ENCODE data around the gene PDE8B. TPM values are rescaled to one million over a fixed set of nuclear protein-coding genes. Genes with fewer than 3 reads are reported as not detected.

Gene PDE8B
- polyA plus RNA-seq, 1 of the 3 experiments (the other 2 are of a cell fraction): not detected

DNA sequence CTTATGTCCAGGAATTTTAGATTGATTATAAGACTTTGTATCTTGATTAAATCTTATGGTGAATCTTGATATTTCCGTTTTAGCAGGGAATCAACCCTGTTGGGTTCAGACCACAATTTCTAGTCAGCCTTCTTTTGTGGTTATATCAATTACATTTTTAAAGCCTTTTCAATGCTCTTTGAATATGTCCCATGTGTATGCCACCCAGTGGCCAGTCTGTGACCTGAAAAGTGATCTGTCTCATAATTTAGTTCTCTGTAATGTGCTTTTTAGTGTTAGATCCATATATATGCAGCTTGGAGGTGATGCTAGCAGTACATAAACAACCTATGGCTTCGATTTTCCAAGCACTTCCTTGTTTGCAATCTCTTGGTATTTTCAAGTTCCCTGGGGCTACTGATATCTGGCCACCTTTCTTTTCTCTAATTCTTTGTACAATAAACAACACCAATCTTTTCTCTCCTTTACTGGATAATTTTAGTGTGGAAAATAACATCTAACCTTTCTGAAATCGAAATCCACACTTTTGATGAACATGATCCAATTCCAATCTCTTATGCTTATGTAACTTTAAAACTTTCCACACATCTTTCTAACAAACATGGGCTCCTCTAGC is 28.8 kb downstream of the PDE8B start:
- no peak overlapping the region for H3K27ac ChIP-seq (ENCODE audit: low read depth in 2 of 2, low read length in 1 of 2)
- H3K4me1 ChIP-seq (ENCODE audit: control insufficient read depth in 1 of 2, insufficient read depth in 2 of 2, low read depth in 1 of 2, low read length in 1 of 2): no peaks in the 10 kb centered on the region
- H3K9ac ChIP-seq: no peak overlapping the region
- no peak overlapping the region for H3K4me3 ChIP-seq (ENCODE audit: low read depth in 2 of 2, low read length in 1 of 2)
- TF ChIP-seq NFIC (IDR thresholded peaks at IDR 0.05; ENCODE audit: borderline replicate concordance) (no peak), RAD21 (IDR thresholded peaks at IDR 0.05; ENCODE audit: low read length) (peak; percentile 41), SMC3 (IDR thresholded peaks at IDR 0.05; ENCODE audit: low read depth, low read length) (no peak; the same call in 1 of the 2 replicates), JUND (IDR thresholded peaks at IDR 0.05) (no peak)
- TF ChIP-seq, protein P1, sequence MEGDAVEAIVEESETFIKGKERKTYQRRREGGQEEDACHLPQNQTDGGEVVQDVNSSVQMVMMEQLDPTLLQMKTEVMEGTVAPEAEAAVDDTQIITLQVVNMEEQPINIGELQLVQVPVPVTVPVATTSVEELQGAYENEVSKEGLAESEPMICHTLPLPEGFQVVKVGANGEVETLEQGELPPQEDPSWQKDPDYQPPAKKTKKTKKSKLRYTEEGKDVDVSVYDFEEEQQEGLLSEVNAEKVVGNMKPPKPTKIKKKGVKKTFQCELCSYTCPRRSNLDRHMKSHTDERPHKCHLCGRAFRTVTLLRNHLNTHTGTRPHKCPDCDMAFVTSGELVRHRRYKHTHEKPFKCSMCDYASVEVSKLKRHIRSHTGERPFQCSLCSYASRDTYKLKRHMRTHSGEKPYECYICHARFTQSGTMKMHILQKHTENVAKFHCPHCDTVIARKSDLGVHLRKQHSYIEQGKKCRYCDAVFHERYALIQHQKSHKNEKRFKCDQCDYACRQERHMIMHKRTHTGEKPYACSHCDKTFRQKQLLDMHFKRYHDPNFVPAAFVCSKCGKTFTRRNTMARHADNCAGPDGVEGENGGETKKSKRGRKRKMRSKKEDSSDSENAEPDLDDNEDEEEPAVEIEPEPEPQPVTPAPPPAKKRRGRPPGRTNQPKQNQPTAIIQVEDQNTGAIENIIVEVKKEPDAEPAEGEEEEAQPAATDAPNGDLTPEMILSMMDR (IDR thresholded peaks at IDR 0.05): peak; percentile 53
- H3K9me3 ChIP-seq: no peaks in the 10 kb centered on the region; the same call in 1 of the 2 replicates
- H4K20me1 ChIP-seq (ENCODE audit: insufficient read depth): no peaks in the 10 kb centered on the region
- WGBS (ENCODE audit: low lambda C conversion rate): 5% methylated on average over 3 of the region's 3 CpGs
- H3K4me2 ChIP-seq: no peak overlapping the region
- ChIA-PET CTCF (interaction anchor here (0.8 to 1.5 kb wide), 5 partner anchors 20 to 253 kb away, joined by 3 to 4 read pairs (median 3); partner anchors contain the start of gene WDR41), POLR2A (no interaction called here)
- no peaks in the 10 kb centered on the region for H3K9me2 ChIP-seq
- no peaks in the 10 kb centered on the region for H3K36me3 ChIP-seq (replicated peaks in 1 of 2; ENCODE audit: control insufficient read depth in 1 of 2, insufficient read depth in 2 of 2, low read length in 1 of 2)
- H2AFZ ChIP-seq (ENCODE audit: low read depth): no peak overlapping the region
- H3K79me2 ChIP-seq (ENCODE audit: insufficient read depth): no peaks in the 10 kb centered on the region
- H3K27me3 ChIP-seq (ENCODE audit: insufficient read depth): no peaks in the 10 kb centered on the region
- no peaks in the 10 kb centered on the region for H3F3A ChIP-seq (replicated peaks; ENCODE audit: insufficient read depth)
- peak; percentile 20 for DNase-seq

DNA sequence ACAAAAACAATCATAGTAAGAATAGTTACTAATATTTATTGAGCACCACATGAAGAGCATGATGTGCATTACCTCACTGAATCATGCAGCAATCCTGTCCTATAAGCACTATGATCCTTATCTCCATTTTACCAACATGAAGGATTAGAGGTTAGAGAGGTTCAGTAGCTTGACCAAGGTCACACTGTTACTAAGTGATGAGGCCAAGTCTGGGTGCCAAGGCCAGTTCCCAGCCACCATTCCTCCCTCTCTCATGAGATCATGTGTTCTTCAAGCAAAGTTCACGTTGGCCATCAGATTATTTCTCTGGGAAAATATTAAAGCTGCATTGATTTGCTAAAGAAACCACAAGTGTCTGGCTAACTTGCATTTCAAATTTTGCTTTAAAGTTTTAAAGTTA is 31.0 kb downstream of the PDE8B start:
- TF ChIP-seq EZH2phosphoT487 (IDR thresholded peaks at IDR 0.05; ENCODE audit: borderline replicate concordance, low read depth) (no peak), ELF1 (IDR thresholded peaks at IDR 0.05) (no peak), NFIC (IDR thresholded peaks at IDR 0.05; ENCODE audit: borderline replicate concordance) (no peak), FOXM1 (IDR thresholded peaks at IDR 0.05; ENCODE audit: low read depth) (no peak), TCF12 (IDR thresholded peaks at IDR 0.05) (no peak), SIN3A (IDR thresholded peaks at IDR 0.05; ENCODE audit: borderline replicate concordance, low read depth, low read length) (no peak), POLR2AphosphoS5 (IDR thresholded peaks at IDR 0.05; ENCODE audit: low read depth, low read length) (no peak), RCOR1 (IDR thresholded peaks at IDR 0.05; ENCODE audit: low read length) (no peak), EP300 (IDR thresholded peaks at IDR 0.05; ENCODE audit: borderline replicate concordance in 1 of 2, low read depth in 1 of 2, low read length in 1 of 2) (no peak), GATA2 (CRISPR knock-in tag; IDR thresholded peaks at IDR 0.05) (no peak), TAF1 (IDR thresholded peaks at IDR 0.05; ENCODE audit: borderline replicate concordance, low read depth, low read length) (no peak), NRF1 (IDR thresholded peaks at IDR 0.05; ENCODE audit: low read depth, low read length) (no peak), YY1 (IDR thresholded peaks at IDR 0.05; ENCODE audit: low read depth) (no peak), FOXJ3 (CRISPR knock-in tag; IDR thresholded peaks at IDR 0.05) (no peak), MEF2A (IDR thresholded peaks at IDR 0.05; ENCODE audit: borderline replicate concordance, low read depth) (no peak), JUND (IDR thresholded peaks at IDR 0.05) (no peak)
- TF ChIP-seq, protein P2, sequence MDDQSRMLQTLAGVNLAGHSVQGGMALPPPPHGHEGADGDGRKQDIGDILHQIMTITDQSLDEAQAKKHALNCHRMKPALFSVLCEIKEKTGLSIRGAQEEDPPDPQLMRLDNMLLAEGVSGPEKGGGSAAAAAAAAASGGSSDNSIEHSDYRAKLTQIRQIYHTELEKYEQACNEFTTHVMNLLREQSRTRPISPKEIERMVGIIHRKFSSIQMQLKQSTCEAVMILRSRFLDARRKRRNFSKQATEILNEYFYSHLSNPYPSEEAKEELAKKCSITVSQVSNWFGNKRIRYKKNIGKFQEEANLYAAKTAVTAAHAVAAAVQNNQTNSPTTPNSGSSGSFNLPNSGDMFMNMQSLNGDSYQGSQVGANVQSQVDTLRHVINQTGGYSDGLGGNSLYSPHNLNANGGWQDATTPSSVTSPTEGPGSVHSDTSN (IDR thresholded peaks at IDR 0.05): no peak
- TF ChIP-seq, protein P1 (IDR thresholded peaks at IDR 0.05): no peak
- TF ChIP-seq, protein P3, sequence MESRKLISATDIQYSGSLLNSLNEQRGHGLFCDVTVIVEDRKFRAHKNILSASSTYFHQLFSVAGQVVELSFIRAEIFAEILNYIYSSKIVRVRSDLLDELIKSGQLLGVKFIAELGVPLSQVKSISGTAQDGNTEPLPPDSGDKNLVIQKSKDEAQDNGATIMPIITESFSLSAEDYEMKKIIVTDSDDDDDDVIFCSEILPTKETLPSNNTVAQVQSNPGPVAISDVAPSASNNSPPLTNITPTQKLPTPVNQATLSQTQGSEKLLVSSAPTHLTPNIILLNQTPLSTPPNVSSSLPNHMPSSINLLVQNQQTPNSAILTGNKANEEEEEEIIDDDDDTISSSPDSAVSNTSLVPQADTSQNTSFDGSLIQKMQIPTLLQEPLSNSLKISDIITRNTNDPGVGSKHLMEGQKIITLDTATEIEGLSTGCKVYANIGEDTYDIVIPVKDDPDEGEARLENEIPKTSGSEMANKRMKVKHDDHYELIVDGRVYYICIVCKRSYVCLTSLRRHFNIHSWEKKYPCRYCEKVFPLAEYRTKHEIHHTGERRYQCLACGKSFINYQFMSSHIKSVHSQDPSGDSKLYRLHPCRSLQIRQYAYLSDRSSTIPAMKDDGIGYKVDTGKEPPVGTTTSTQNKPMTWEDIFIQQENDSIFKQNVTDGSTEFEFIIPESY (IDR thresholded peaks at IDR 0.05; ENCODE audit: borderline replicate concordance, low read depth): no peak
- Histone ChIP-seq H3K4me1 (ENCODE audit: control insufficient read depth in 1 of 2, insufficient read depth in 2 of 2, low read depth in 1 of 2, low read length in 1 of 2) (no peaks in the 10 kb centered on the region), H3K9ac (no peak overlapping the region), H3K9me2 (no peaks in the 10 kb centered on the region), H3K27me3 (ENCODE audit: insufficient read depth) (no peaks in the 10 kb centered on the region), H2AFZ (ENCODE audit: low read depth) (no peak overlapping the region), H3F3A (replicated peaks; ENCODE audit: insufficient read depth) (no peaks in the 10 kb centered on the region), H3K36me3 (replicated peaks in 1 of 2; ENCODE audit: control insufficient read depth in 1 of 2, insufficient read depth in 2 of 2, low read length in 1 of 2) (no peaks in the 10 kb centered on the region), H3K4me2 (no peak overlapping the region), H3K4me3 (ENCODE audit: low read depth in 2 of 2, low read length in 1 of 2) (no peak overlapping the region), H3K79me2 (ENCODE audit: insufficient read depth) (no peaks in the 10 kb centered on the region), H4K20me1 (ENCODE audit: insufficient read depth) (no peaks in the 10 kb centered on the region), H3K9me3 (no peaks in the 10 kb centered on the region; the same call in 1 of the 2 replicates), H3K27ac (ENCODE audit: low read depth in 2 of 2, low read length in 1 of 2) (no peak overlapping the region)
- 21% methylated on average over 1 of the region's 1 CpG for WGBS (ENCODE audit: low lambda C conversion rate)
- ChIA-PET CTCF (interaction anchor here (1.2 kb wide), 1 partner anchor 23 kb away, joined by 3 read pairs; no protein-coding TSS in a partner anchor), POLR2A (no interaction called here)
- no peak for DNase-seq

Measured in SK-N-SH (cell line).